ENCODE data around the gene SLC5A10.
"Not testable (repeated sequence)": the region's sequence is repeated elsewhere in the genome, so short reads cannot be mapped to it uniquely, and the experiment has no call there.

Gene SLC5A10

DNA sequence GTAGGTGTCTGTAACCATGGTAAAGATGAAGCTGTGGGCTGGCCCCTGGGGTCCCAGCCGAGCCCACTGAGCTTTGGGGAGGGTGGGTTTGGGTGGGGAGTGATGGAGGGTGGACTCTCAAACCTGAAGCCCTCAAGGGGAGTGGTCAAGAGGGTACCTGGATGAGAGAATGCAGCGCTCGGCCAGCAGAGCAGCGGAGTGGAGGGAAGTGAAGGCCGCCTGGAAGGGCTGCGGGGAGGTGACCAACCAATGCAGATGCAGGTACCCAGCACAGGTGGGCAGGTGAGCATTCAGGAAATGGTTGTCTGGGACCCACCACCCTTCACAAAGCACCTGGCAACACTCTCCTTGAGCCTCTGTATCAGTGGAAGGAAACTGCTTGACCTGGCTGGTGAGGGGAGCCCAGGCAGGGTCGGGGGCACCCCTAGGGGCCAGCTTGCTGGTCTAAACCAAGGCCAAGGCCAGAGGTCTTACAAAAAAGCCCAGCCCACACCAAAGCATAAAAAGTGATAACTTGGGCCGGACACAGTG is 3.4 kb upstream of the SLC5A10 start:
- no peak for DNase-seq

DNA sequence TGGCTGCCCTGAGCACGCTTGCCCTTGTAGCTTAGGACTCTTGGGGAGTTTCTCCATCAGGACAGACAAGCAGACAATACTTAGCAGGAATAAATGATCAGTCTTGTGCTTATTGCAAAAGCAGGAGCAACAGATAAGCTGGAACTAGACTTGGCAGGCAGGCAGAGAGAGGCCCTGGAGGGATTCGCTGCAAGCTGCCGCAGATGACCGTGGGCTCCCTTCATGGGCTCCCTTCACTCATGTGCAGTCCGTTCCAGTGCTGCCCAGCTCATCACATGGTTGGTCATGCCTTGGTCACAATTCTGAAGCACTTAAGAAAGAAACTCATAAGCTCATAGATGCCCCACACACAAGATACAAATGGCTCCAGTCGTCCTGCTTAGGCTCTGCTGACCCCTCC is 2.4 kb upstream of the SLC5A10 start:
- no peak for DNase-seq

DNA sequence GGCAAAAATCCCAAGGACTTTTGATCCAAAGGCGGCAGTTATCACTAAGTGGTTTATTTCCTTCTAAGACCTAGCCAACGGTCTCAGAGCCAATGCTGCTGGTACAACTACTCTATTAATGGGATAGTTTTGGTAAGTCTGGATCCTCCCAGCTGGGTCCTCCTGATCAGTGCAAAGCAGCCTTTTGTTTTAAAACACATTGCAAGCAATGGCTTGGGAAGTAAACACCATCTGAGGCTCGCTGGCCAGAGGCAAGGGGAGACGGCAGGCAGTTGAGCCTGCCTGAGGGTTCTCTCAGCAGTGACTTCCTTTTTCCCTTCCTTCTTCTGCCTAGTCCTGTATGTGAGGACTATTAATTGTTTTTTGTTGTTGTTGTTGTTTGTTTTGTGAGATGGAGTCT is 1.6 kb upstream of the SLC5A10 start:
- no peak for DNase-seq

- no peak for DNase-seq
Observed at GRCh38 chr17:18950944-18951905, 740 bp upstream of the SLC5A10 start.

- no peak for DNase-seq
Observed at GRCh38 chr17:18953231-18953728, 1.3 kb downstream of the SLC5A10 start.

- no peak for DNase-seq
Observed at GRCh38 chr17:18954321-18954720, 2.4 kb downstream of the SLC5A10 start.

GRCh38 chr17:18955009-18955408 is 3.0 kb downstream of the SLC5A10 start:
- DNase-seq, result no peak

GRCh38 chr17:18956021-18956420 is 4.1 kb downstream of the SLC5A10 start:
- DNase-seq, result not testable (repeated sequence)

GRCh38 chr17:18956581-18956980 is 4.6 kb downstream of the SLC5A10 start:
- DNase-seq, result no peak

- no peak for DNase-seq
Observed at GRCh38 chr17:18957831-18958230, 5.9 kb downstream of the SLC5A10 start.

GRCh38 chr17:18958611-18959010 is 6.6 kb downstream of the SLC5A10 start:
- no peak for DNase-seq

- DNase-seq, result no peak
Observed at GRCh38 chr17:18959071-18959844, 7.3 kb downstream of the SLC5A10 start.

- DNase-seq, result no peak
Observed at GRCh38 chr17:18959845-18960240, 7.9 kb downstream of the SLC5A10 start.

- DNase-seq, result no peak
Observed at GRCh38 chr17:18960241-18960665, 8.3 kb downstream of the SLC5A10 start.

- peak; percentile 54 for DNase-seq
Observed at GRCh38 chr17:18960803-18961511, 9.0 kb downstream of the SLC5A10 start.

GRCh38 chr17:18961634-18962493 is 9.9 kb downstream of the SLC5A10 start:
- no peak for DNase-seq

GRCh38 chr17:18962494-18962815 is 10.5 kb downstream of the SLC5A10 start:
- DNase-seq, result no peak

- no peak for DNase-seq
Observed at GRCh38 chr17:18963126-18964017, 11.4 kb downstream of the SLC5A10 start.

GRCh38 chr17:18964018-18964351 is 12.0 kb downstream of the SLC5A10 start:
- DNase-seq, result no peak

- no peak for DNase-seq
Observed at GRCh38 chr17:18964550-18964949, 12.6 kb downstream of the SLC5A10 start.

All from NCI-H2171 treated with DMSO at 0.1 percent for 48 hours (cell line).